ENCODE data around the gene ARX. TPM values are rescaled to one million over a fixed set of nuclear protein-coding genes. Genes with fewer than 3 reads are reported as not detected.

ARX gene
- total RNA-seq, 1 experiment from 2014 or later: 0.24 TPM

DNA sequence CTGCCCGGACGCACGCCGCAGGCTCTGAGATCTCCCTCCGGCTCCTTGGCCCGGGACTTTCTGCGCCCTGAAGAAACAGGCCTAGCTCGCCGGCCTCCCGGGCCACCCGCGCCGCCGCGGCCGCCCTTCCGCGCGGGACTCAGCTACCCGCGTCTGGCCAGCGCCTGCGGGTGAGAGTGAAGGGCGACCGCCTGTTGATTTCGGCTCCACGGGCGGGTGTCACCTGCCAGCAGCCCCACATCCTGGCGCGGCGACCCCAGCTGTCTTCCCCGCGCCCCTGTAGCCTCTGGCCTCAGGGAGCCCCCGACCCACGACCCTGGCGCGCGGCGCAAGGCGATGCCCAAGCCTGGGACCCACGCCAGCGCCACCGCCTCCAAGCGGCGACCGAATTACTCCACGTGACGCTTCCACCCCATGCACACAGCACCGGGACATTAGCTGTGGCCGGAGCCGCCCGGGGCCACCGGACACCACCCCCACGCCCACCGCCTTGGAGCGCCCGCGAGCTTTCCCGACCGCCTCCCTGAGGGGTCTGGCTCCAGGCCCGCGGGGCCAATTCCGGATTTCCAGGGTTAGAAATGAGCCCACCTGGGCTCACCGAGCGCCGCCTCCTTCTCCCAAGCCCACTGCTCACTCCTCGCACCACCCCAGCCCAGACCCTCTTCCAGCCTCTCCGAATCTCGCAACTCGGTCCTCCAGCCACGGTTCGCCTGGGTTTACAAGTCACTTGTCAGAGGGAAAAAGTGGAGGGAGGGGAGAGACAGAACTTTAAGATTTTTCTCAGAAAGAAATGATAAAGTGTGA is 10.2 kb downstream of the ARX start:
- no peak for DNase-seq (ENCODE audit: low read depth, low spot score)
- in situ Hi-C loops (cut with HindIII; ENCODE audit: low pct_unique_long_range_greater_than_20kb, low sequenced_read_pairs): no loop called here

DNA sequence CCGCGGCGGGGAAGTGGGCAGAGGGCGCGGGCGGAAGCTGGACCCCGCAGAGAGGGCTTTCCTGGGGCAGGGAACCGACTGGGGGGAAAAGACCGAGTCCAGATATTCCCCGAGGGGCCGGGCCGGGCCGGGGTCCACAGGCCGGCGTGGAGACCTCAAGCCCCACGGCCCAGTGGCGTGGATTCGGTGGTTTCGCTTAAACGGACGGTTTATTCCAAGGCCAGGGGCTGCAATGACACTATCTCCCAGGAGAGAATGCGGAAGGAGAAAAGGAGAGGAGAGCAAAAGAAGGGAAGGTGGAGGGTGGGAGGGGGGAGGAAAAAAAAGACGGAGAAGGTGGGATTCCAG is 10.8 kb downstream of the ARX start:
- DNase-seq (ENCODE audit: low read depth, low spot score): no peak
- in situ Hi-C loops (cut with HindIII; ENCODE audit: low pct_unique_long_range_greater_than_20kb, low sequenced_read_pairs): no loop called here

DNA sequence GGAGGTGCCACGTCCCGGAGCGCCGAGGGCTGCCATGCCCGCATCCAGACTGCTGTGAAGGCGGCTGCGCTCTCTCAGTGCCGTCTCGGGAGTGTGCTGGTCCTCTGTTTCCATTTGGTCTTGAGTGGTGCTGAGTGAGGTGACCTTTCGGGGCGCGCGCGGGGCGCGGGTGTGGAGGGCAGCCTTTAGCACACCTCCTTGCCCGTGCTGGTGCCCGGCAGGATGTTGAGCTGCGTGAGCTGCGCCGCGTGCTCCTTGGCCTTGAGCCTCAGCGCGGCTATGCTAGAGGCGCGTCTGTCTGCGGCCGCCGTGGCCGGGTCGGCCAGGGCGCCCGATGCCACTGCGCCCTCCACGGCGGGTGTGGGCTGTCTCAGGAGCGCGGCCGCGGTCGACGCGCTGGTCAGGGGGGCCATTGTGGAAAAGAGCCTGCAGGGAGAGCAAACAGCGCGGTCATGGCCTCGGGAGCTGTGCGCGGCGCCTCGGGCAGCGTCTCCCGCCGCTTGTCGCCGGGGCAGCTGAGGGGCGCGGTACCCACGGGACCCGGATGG is 11.2 kb downstream of the ARX start:
- DNase-seq (ENCODE audit: low read depth, low spot score): no peak
- in situ Hi-C loops (cut with HindIII; ENCODE audit: low pct_unique_long_range_greater_than_20kb, low sequenced_read_pairs): no loop called here

DNA sequence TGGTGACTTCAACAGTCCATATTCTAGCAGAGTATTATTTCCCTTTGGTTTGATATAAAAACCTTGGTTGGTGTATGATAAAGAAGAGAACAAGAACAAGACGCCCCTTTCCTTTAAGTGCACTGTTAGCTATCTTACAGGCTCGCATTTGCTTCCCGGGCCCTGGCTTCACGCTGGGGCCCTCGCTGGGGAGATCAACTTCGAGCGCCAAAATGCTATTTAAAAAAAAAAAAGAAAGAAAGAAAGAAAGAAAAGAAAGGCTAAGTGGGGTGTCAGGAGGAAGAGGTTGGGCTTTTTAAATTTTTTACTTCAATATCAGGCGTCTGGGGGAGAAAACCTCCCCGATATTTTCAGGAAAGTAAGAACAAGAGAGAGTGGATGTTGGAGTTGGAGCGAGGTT is 11.7 kb downstream of the ARX start:
- in situ Hi-C loops (cut with HindIII; ENCODE audit: low pct_unique_long_range_greater_than_20kb, low sequenced_read_pairs): no loop called here
- no peak for DNase-seq (ENCODE audit: low read depth, low spot score)

DNA sequence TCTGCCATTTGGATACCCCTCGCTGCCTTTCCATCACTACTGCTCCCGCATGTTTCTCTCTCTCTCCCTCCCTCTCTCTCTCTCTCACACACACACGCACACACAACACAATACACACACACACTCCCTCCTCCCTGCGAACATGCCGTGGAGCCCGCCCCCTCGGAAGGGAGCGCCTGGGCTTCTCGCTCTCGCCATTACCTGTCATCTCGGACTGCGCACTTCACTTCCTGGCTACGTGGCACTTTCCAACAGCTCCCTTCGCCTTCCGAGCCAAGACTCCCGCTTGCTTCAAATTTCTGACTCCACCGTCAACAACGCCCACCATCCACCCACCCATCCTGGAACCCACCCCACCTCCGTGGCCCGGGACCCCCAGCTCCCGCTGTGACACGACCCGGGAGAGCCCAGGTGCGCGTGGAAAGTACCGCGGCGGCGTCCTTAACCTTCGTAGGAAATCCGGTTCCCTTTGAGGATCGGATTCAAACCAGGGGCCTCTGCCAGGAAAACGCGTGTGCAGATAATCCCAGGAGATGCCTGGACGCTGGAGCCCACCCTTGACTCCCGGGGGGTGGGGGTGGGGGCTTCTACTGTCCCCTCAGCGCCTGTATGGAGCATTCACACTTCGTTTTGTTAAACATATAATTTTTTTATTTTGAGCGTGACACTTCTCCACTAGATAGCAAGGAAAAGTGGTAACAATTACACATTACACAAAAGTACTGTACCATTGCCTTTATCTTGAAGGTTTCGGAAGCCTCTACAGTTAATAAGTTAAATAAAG is 12.5 kb downstream of the ARX start:
- no peak for DNase-seq (ENCODE audit: low read depth, low spot score)
- in situ Hi-C loops (cut with HindIII; ENCODE audit: low pct_unique_long_range_greater_than_20kb, low sequenced_read_pairs): no loop called here

DNA sequence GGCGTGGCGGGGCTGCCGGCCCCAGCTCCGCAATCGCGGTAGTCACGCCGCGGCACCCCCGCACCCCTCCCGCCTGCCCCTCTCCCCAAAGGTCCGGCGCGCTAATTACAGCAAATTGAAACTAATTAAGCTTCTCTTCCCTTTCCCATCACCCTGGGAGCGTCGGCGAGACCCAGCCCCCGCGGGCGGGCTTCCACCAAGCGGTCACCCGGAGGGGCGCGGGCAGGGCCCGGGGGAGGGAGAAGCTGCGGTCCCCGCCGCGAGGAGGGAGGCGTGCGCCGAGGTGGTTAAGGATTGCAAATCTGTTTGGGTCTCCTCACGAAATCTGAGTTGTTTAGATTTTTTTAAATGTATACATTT is 13.1 kb downstream of the ARX start:
- no peak for DNase-seq (ENCODE audit: low read depth, low spot score)
- in situ Hi-C loops (cut with HindIII; ENCODE audit: low pct_unique_long_range_greater_than_20kb, low sequenced_read_pairs): no loop called here

DNA sequence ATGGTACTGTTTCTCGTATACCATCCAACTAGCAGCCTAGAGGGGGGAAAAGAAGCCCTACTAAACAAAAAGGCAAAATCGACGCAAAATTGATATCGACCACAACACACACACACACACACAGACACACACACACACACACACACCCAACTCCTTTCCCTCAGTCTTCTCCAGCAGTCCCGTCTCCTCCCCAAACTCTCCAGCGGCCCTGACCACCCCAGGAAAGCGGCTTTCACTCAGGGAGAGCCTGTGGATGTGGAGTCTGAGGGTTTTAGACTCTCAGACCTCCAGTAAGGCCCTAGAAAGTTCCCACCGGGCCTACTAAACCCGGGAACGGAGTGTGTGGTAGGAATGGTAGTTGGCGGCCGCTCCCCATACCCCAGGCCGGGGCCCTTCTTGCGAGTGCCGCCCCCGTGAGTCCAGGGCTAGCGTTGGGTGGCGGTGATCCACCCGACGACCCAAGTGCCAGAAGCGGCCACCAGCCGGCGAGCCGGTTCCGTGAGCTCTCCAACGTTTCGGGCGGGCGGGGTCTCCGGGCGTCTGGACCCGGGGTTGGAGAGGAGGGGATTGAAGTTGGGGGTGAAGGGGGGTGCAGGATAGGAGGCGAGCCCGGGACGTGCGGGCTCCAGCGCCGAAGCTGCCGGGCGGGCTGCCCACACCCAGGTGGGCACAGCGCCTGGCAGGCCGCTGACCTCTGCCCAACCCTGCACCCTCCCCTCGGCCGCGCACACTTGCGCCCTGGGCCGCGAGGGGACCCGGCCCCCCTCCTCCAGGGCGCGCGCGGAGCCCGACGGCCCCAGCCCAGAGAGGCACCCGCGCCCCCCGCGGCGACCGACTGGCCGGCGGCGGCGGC is 13.7 kb downstream of the ARX start:
- in situ Hi-C loops (cut with HindIII; ENCODE audit: low pct_unique_long_range_greater_than_20kb, low sequenced_read_pairs): no loop called here
- no peak for DNase-seq (ENCODE audit: low read depth, low spot score)

DNA sequence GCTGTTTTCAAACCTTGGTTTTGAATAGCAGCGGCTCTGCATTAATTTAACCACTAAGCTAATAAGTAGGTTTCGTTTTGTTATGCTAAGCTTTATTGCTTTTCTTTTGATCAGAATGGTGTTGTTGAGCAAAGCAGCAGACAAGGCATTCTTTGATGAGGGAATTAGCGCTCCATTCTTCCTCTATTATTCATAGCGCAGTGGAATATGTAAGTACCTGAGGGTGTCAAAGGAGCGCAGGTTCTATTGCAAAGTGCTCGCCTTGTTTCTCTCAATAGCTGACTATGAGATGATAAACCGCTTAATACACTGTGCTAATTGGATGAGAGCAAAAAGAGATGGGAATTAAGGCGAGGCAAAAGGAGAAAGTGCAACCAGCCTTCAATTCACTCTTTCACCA is 16.3 kb downstream of the ARX start:
- no peak for DNase-seq (ENCODE audit: low read depth, low spot score)
- in situ Hi-C loops (cut with HindIII; ENCODE audit: low pct_unique_long_range_greater_than_20kb, low sequenced_read_pairs): no loop called here

DNA sequence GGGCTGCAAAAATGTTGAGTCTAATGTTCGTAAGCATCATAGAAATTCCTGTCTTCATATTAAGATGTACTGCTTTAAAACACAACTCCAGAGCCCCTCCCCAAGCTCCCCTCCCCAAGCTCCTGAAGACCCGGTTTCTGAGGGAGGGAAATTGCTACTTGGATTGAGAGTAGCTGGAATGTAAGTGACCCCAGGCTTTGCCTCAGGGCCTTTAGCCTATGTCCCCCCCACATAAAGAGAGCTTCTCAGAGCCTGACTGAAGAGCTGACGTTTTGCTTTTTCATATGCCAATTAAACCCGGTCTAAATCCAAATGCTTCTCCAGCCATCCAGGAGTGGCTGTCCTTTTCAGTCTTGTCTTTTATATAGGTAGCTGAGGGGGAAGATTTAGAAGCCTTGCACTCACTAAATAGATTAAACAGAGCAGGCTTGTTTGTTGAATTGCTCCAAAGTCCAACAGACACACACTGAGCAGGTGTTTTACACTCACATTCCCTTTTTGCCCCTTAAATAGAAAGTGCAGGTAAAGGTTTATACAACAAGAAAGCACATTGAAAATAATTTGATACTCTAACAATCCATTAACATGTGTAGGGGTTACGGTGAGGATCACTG is 19.6 kb downstream of the ARX start:
- in situ Hi-C loops (cut with HindIII; ENCODE audit: low pct_unique_long_range_greater_than_20kb, low sequenced_read_pairs): no loop called here

DNA sequence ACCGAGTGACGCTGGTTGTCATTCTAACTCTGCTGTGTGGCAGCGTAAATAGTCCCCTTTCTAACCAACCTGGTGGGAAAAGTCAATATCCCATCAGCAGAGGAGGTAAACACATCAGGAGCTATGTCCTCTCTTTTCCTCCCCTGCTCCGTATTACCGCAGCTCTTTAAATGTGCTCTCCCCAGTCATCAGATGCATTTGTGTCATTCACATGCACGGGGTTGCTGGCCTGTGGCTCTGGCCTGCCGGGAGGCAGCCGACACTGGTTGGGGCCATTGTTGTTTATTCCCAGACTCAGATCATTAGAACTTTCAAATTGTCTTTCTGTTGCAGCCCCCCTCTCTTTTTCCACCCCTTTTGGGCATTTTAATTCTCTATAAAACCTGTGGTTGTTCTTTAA is 21.9 kb downstream of the ARX start:
- no peak for DNase-seq (ENCODE audit: low read depth, low spot score)
- in situ Hi-C loops (cut with HindIII; ENCODE audit: low pct_unique_long_range_greater_than_20kb, low sequenced_read_pairs): no loop called here

More for the DNA sequence above, 19.6 kb downstream of the ARX start:
- no peak for DNase-seq (ENCODE audit: low read depth, low spot score)

DNA sequence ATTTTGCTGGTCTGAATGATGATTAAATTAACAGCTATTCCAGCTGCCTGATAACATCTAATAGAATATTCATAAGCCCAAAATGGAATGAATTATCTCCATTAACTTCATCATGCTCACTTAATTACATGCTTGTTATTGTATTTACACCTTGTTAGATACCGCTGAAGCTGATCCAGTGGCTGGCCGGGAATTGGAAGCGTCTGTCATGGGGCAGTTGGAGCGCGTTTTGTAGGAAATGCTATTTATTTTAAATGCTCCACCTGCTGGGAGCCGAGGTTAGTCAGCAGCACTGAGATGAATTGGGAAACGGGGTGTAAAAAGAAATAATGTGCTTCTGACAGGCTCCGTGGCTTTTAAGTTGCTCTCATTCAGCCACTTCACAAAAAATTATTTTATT is 25.2 kb downstream of the ARX start:
- in situ Hi-C loops (cut with HindIII; ENCODE audit: low pct_unique_long_range_greater_than_20kb, low sequenced_read_pairs): no loop called here
- no peak for DNase-seq (ENCODE audit: low read depth, low spot score)

DNA sequence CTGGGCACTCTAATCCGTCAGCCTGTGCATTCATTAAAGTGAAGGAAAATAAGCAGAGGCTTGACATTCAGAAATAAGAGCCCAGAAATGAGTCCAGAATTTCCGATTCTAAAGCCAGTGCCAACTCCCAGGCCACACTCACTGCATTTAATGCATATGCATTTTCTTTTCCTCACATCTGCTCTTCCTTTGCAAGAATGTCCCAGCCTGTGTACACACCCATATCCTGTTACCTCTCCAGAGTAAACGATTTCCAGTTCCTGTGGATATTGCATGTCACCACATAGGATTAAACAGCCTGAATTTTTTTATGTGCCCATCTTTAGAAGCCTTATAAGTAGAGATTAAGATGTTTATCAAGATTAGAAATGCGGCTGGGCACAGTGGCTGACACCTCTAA is 27.5 kb downstream of the ARX start:
- no peak for DNase-seq (ENCODE audit: low read depth, low spot score)
- in situ Hi-C loops (cut with HindIII; ENCODE audit: low pct_unique_long_range_greater_than_20kb, low sequenced_read_pairs): no loop called here

DNA sequence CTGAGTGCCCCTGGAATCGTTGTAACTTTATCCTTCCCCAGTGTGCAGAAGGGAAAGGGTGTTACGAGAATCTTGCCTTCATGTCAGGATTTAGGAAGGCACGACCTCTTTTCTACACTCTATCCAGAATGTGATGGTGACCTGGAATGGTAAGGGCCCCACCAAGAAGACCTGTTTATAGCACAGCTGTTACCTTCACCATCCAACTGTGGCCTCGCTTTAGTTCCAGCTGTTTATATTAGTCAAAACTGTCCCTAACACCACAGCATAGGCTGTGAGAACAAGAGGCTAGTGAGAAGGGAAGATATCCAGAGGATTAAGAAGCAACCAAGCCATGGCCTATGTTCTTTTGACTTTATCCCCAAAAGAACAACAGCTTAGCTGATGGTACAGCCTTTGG is 28.0 kb downstream of the ARX start:
- in situ Hi-C loops (cut with HindIII; ENCODE audit: low pct_unique_long_range_greater_than_20kb, low sequenced_read_pairs): no loop called here

DNA sequence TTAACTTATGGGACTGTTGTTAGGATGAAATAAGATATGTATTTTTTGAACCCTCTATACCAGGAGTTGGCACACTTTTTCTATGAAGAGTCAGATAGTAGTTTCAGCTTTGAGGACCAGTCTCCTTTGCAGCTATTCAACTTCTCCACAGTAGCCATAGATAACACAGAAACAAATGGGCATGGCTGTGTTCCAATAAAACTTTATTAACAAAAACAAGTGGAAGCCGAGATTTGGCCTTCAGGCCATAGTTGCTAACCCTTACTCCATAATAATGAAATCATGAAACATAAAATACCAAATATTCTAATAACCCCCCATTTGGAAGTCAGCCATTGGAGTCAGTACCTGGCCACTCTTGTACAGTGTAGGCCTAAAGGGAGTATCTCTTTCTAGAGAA is 30.6 kb downstream of the ARX start:
- in situ Hi-C loops (cut with HindIII; ENCODE audit: low pct_unique_long_range_greater_than_20kb, low sequenced_read_pairs): no loop called here
- DNase-seq (ENCODE audit: low read depth, low spot score): no peak

More for the DNA sequence above, 28.0 kb downstream of the ARX start:
- DNase-seq (ENCODE audit: low read depth, low spot score): no peak

DNA sequence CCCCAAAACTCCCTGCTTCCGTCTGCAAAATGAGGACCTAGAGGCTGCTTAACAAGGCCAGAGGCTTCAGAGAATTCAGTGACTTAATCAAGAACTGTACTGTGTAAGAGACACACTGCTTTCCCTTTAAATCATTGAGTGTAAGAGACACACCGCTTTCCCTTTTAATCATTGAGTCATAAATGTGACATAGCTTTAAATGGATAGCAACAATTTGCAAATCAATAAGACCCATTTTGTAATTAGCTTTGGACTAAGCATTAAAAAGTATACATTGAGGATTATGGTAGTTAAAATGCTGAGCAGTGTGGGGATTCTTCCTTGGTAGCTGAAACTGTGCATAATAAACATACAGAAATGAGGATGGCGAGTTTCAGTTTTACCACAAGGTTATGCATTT is 31.8 kb downstream of the ARX start:
- DNase-seq (ENCODE audit: low read depth, low spot score): no peak
- in situ Hi-C loops (cut with HindIII; ENCODE audit: low pct_unique_long_range_greater_than_20kb, low sequenced_read_pairs): no loop called here

DNA sequence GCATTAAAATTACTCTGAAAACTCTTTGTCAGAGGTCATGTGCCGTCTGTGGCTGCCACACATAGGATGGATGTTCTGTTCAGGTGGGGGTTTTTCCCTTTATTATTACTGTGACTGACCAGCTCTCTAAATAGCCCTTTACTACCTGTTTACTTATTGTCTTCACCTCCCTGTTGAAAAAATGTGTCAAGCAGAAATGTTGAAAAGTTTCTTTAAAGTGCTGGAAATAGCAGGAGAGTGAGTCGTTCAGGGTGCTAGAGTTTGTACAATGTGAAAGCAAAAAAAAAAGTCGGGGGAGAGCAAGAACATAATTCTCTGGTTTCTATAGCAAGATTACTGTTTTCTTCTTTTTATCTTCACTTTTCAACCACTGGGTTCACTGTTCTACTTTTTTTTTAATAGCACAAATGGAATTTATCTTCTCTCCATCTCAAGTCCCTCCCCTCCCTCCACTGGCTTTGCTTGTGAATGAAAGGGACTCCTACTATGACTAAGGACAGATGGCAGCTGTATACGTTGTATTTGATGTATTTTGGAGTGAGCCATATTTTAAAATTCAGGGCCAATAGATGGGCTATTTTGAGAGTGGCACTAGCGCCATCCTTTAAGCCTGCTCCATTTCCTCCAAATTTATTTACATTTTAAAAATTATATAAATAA is 33.3 kb downstream of the ARX start:
- in situ Hi-C loops (cut with HindIII; ENCODE audit: low pct_unique_long_range_greater_than_20kb, low sequenced_read_pairs): no loop called here

DNA sequence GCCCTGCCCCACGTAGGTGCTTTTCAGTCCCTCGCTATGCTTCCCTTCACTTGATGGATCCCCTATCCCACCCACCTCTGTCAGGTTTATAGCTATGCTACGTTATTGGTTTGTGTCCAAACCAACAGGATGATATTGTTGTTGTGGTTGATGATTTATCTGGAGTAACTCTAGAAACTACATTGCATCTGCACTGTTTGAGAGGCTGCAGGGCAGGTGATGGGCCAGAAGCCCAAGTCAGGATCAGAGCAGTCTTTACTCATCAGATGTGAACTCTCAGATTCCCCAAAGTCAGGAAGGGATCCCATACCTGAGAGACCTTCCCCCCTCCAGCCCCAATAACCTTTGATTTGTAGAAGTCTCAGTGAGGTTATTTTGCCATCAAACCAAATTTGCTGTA is 34.7 kb downstream of the ARX start:
- in situ Hi-C loops (cut with HindIII; ENCODE audit: low pct_unique_long_range_greater_than_20kb, low sequenced_read_pairs): no loop called here

More for the DNA sequence above, 33.3 kb downstream of the ARX start:
- no peak for DNase-seq (ENCODE audit: low read depth, low spot score)

More for the DNA sequence above, 34.7 kb downstream of the ARX start:
- no peak for DNase-seq (ENCODE audit: low read depth, low spot score)

Data from SK-MEL-5 (cell line).